ENCODE results near the gene CAMK2D.
"Not testable (repeated sequence)": the region's sequence is repeated elsewhere in the genome, so short reads cannot be mapped to it uniquely, and the experiment has no call there.

The CAMK2D gene

DNA sequence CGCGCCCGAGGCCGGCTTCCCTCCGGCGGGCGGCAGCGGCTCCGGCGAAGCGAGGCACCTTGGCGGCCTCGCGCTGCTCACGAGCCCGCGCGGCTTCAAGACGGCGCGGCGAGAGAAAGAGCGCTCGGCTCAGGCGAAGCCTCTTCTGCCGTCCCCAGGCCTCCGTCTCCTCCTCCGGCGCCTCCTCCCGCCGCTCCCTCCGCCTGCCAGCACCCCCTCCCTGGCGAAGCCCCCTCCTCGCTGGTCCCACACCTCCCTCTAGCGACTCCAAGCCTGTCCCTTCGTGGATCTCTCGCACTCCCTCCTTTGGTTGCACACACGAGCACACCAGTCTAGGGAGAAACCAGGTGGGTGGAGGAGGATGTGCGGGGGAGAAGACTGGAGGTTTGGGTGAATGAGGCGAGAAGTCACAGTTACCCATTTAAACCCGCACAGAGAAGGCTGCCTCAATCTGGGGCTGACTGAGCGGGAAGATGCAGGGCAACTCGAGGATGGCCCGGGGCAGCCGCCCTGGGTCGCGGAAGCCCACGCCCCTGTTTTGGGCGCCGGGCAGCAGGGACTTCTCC is at the start of gene CAMK2D:
Gene CAMK2D, minus strand, starts transcription at position 119 of the 566 bp plus-strand sequence. CDS start 670 bp downstream, outside the sequence.
- in situ Hi-C loops (cut with HindIII; ENCODE audit: low sequenced_read_pairs) = no loop called here

DNA sequence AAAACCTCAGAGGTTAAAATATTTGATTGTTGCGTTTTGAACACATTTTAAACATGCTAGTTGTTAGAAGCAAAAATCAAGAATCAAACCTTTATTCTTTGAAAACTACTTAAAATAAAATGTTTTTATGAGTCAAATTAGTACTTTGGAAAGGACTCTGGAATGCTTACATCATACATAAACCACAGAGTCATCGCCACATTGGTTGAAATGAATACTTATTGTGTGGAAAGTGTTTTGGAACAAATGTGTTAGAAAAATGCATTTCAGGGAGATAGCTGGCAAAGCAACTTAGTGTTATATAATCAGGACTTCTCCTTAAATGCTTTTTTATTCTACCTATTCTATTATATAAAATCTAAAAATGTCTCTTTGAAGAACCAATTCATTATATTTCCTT is 49.4 kb upstream of the CAMK2D start:
- in situ Hi-C loops (cut with HindIII; ENCODE audit: low sequenced_read_pairs) = no loop called here

DNA sequence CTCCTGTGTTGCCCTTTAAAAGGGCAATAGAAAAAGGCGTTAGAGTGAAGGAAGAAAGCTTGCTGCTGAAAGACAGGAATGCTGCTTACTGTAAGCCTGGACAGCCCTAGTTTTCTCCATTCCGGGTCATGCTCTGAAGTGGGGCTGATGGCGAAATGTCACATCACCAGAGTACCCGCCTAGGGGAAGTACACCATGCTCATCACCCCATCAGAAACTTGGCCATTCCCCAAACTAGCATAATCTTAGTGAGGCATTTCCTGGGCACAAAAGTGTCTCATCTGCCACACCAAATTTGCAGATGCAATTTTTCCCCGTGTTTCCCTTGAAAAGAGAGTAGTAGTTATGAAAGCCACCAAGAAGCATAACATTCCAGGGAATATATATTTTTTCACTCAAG is 47.8 kb upstream of the CAMK2D start:
- in situ Hi-C loops (cut with HindIII; ENCODE audit: low sequenced_read_pairs) = no loop called here

DNA sequence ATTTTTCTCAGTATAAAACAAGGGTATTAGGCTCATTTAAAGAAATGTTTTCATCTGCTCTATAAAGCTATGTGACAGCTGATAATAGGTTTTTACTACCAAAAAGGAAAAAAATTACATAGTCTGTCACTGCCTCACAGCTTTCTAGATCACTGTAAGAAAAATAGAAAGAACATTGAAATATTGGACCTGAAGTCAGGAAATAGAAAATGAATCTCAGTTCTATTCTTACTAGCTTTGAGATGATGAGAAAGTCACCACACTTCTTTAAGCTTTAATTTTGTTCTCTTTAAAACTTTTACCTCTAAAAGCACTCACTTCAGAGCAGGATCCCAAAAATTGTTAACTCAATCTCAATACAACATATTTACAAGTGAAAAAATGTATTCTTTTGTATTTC is 45.3 kb upstream of the CAMK2D start:
- in situ Hi-C loops (cut with HindIII; ENCODE audit: low sequenced_read_pairs) = no loop called here

DNA sequence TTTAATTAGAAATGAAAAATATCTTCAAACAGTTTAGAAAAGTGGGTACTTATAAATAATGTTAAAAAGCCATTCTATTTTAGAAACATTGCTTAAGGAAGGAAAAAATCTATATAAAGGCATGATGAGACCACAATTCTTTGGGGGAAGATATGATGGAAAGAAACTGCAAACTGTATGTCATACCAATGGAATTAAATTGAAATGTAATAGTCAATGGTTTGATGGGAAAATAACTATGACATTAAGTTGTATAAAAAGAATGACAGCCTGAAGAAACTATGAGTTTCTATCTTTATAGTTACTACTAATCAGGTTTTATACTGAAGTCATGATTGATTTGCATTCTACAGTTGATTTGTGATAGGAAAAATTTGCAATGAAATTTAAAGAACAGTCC is 40.3 kb upstream of the CAMK2D start:
- in situ Hi-C loops (cut with HindIII; ENCODE audit: low sequenced_read_pairs) = no loop called here

DNA sequence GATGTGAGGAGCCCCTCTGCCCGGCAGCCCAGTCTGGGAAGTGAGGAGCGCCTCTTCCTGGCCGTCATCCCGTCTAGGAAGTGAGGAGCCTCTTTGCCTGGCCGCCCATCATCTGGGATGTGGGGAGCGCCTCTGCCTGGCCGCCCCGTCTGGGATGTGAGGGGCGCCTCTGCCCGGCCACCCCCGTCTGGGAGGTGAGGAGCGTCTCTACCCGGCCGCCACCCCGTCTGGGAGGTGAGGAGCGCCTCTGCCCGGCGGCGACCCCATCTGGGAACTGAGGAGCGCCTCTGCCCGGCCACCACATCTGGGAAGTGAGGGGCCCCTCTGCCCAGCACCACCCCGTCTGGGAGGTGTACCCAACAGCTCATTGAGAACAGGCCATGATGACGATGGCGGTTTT is 34.8 kb upstream of the CAMK2D start:
- in situ Hi-C loops (cut with HindIII; ENCODE audit: low sequenced_read_pairs) = not testable (repeated sequence)

DNA sequence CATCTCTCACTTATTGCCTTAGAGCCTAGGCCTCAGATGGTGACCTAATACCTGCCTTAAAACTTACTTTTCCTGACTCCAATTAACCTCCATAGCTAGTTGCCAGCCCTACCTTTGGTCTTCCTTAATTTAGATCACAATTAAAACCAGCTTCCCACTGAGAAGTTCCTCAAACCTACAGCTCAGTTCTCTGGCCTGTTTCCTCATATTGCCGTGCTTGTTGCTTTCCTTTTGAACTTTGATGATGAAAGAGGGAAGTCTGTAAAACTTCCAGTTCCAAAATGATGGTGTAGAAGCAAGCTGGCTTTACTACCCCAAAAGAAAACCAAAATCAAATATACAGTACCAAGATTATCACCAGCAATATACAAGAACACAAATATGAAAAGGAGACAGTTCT is 28.9 kb upstream of the CAMK2D start:
- in situ Hi-C loops (cut with HindIII; ENCODE audit: low sequenced_read_pairs) = no loop called here

DNA sequence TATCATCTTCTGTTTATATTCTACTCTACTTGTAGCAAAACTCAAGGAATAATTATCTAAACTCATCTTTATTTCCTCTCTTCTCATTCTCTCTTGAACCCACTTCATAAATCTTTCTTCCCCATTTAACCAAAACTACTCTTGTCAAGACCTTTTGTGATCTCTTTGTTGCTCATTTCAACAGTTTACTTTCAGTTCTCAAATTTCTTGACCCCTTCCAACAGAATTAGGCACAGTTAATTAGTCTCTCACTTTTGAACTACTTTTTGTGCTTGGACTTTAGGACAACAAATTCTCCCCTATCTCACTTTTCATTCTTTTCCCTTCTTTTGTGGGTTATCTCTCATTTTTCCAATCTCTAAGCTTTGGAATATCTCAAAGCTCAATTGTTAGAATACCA is 27.4 kb upstream of the CAMK2D start:
- in situ Hi-C loops (cut with HindIII; ENCODE audit: low sequenced_read_pairs) = no loop called here

DNA sequence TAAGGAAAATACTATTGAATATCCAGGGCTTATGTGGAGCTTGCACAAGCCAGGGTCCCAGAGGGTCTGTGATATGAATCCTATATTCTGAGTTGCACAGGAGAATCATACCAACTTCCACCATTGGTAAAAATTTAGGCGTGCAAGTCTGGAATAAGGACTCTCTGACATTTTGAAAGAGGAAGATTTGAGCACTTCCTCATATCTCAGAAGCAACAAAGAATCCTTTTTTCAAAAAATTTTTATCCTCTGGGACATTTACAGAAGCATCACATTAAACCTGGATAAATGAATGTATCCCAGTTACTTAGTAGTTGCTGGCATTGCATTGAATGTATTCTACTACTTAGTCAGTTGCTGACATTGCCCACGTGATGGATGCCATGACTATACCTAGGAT is 24.2 kb upstream of the CAMK2D start:
- in situ Hi-C loops (cut with HindIII; ENCODE audit: low sequenced_read_pairs) = no loop called here

DNA sequence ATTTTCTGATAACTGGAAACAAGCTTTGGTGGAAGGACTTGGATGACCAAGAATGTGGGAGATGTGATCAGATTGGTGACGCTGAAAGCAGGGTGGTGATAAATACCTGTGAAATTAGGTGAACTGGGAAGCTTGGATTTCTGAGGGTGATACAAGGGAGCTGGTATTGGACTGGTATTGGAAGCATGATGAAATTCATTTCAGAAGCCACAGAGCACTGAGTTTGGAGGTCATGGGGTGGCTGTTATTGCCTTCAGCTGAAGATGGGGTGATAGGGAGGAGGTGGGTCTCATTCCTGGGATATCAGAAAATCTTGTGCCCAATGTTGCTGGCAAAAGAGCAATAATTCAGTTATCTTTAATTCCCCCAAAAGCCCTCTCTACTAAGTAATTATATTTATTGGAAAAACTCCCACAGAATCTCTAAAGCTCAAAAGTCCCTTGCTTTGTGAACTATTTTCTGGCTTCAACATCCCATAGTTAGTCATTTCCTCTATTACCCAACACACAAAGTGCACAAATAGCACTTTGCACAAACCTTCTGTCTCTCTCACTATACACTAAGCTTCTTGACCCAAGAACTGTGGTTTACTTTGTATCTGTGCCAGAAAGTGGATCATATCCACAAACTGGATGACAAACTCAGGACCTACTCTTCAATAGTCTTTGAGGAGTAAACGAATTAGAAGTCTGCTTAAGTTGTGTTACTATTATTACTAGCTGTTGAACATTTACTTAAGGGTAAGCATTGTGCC is 23.1 kb upstream of the CAMK2D start:
- in situ Hi-C loops (cut with HindIII; ENCODE audit: low sequenced_read_pairs) = no loop called here

DNA sequence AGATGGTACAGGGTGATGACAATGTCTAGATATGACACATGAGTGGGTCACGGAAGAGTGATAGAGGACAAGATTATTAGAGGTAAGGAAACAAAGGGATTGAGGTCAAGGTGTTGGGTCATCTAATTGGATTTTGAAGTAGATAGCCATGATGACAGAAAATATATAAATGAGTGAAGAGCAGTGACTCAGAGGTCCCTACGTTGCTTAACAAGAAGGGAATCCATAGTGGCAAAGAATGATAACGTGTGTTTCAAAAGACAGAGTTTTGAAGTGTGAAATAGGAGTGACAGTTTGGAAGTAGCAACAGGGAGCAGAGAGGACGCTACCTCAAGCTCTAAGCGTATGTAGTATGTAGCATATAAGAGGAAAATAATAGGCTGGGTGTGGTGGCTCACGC is 22.2 kb upstream of the CAMK2D start:
- in situ Hi-C loops (cut with HindIII; ENCODE audit: low sequenced_read_pairs) = no loop called here

DNA sequence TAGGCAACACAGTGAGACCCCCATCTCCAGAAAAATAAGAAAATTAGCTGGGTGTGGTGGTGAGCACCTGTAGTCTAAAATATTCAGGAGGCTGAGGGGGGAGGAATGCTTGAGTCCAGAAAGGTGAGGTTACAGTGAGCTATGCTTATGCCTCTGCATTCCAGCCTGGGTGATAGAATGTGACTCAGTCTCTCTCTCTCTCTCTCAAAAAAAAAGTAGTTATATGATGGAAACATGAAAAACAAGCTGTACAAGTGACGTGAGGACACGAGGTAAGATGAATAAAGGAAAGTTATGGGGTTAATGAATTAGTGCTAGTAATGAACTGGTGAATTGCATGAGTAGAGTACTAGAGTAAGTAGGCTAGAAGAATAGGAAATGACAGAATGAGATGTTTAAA is 21.8 kb upstream of the CAMK2D start:
- in situ Hi-C loops (cut with HindIII; ENCODE audit: low sequenced_read_pairs) = no loop called here

DNA sequence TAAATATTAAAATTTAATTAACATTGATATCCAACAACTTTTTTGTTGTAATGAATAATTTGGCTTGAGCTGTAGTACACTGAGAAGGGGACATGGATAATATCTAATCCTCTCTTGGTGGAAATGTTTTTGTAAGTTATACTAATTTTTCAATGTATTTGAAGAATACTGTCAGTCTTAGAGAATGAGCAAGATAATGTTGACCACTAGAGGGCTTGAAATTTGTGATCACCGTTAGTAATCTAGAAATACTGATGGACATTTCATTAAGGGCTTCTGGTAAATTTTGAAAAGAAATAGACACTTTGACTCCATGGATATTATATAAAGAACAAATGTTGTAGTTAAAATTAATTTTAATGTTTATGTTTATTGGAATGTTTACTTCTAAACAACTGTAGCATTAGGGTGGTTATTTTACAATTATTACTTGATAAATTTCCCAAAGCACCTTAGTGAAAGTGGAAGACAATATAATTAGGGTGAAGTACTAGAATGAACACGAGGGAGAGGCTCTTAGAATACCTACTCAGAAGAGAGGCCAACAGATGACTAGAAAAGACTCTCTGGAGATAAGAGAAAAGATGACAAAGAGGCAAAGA is 20.0 kb upstream of the CAMK2D start:
- in situ Hi-C loops (cut with HindIII; ENCODE audit: low sequenced_read_pairs) = no loop called here

DNA sequence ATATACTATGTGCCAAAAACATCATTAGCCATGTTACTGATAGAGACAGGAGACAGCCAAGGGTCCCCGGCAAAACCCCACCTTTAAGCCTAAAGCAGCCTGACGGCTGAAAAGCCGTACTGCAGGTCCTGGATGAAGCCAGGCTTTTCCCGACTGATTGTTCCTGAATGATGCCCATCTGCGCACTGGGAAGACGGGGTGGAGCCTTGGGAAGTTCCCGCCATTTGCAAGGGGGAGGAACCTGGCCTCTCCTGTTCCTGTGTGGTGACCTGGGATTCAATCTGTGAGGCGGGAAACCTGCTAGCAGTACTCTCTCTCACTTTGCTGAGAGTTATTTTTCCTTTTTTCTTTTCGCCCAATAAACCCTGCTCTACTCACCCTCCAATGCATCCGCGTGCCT is 15.1 kb upstream of the CAMK2D start:
- in situ Hi-C loops (cut with HindIII; ENCODE audit: low sequenced_read_pairs) = no loop called here

DNA sequence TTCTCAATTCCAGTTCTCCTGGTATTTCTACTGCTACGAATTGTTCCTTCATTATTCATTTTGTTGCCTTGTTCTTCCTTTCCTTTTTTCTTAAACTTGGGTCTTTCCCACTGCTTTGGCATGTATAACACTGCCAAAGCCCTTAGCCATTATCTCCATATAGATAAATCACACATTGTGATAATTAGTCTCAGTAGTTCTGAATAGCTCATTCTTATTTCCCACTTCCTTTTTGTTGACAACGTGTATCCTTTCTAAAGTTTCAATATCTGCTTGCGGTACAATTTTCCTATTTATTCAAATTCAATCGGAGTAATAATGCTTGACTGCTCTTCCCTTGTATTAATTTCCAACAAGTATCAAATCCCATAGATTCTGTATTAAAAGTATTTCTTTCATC is 14.5 kb upstream of the CAMK2D start:
- in situ Hi-C loops (cut with HindIII; ENCODE audit: low sequenced_read_pairs) = no loop called here

DNA sequence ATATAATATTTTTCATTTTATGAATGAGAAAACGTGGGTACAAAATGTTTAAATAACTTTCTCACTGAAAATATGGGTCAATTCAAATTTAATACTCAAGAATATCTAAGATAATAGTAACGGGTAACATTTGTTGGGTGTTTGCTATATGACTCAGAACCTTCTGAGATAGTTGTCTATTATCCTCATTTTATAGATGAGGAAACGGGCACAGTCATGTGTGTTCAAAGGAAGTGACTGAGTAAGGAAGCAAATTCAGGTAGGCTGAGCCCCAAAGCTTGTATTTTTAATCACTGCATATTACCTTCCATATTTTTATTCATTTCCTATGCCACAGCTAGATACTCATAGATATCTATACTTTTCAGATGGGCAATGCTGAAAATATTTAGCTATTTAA is 12.2 kb upstream of the CAMK2D start:
- in situ Hi-C loops (cut with HindIII; ENCODE audit: low sequenced_read_pairs) = no loop called here

DNA sequence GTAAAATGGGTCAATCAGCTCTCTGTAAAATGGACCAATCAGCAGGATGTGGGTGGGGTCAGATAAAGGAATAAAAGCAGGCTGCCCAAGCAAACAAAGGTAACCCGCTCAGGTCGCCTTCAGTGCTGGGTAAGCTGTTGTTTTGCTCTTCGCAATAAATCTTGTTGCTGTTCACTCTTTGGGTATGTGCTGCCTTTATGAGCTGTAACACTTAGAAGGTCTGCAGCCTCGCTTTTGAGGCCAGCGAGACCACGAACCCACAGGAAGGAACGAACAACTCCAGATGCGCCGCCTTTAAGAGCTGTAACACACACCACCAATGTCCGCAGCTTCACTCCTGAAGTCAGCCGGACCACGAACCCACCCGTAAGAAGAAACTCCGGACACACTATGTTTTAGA is 11.5 kb upstream of the CAMK2D start:
- in situ Hi-C loops (cut with HindIII; ENCODE audit: low sequenced_read_pairs) = no loop called here

DNA sequence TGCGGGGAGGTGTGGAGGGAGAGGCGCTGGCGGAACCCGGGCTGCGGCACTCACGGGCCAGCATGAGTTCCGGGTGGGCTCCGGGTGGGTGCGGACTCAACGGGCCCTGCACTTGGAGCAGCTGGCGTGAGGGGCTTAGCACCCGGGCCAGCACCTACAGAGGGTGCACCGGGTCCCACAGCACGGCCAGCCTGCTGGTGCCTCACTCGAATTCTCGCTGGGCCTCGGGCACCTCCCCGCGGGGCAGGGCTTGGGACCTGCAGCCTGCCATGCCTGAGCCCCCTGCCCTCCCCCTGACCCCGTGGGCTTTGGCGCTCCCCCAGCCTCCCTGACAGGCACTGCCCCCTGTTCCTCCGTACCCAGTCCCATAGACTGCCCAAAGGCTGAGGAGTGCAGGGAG is 10.8 kb upstream of the CAMK2D start:
- in situ Hi-C loops (cut with HindIII; ENCODE audit: low sequenced_read_pairs) = no loop called here

DNA sequence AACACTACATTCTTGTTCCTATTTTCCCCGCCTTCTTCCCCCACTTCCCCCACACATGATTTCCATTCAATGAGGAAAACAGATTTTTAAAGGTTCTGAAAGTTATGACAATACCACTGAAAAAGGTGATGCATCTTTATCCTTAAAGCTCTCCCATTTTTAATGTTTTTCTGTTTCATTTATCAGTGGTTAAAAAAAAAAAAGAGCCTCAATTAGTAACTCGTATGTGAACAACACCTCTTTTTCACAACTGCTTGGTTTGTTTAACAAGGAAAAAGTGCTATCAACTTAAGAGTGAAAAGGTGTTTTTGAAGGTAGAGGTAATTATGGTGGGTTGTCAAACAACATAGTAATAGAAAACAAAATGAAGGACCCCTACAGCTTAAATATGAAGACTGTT is 8.2 kb upstream of the CAMK2D start:
- in situ Hi-C loops (cut with HindIII; ENCODE audit: low sequenced_read_pairs) = no loop called here

DNA sequence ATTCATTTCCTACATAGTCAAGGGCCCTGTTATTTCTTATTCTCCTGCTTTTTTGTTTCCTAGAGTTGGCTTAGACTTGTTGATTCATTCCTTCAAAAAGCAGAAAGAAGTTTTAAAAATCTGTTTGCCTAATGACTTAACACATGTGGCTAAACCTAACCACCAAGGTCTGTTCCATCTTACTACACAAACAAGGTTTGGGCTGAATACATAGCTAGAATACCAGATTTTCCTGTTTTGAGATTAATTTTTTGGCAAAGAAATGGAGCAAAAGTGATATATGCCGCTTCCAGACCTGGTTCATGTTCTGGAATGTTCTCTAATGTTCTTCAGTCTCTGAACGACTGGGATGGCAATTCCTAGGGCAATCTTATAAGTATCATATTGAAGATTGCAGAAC is 7.4 kb upstream of the CAMK2D start:
- in situ Hi-C loops (cut with HindIII; ENCODE audit: low sequenced_read_pairs) = no loop called here

DNA sequence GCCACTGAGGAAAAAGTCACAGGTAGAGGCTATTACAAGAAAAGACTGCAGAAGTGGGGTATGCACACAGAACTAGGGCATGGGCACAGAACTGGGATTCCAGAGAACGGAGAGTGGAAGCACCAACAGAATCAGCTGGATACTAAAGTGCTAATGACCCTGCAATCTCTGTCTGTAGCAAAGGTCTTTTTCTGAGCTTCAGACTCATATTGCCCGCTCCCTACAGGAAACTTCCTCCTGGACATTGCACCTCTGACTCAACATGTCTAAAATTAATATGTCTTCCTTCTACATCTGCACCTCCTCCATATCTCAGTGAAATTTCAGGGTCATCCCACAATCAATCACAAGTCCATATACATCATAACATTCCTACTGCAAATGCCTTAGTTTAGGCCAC is 5.3 kb upstream of the CAMK2D start:
- in situ Hi-C loops (cut with HindIII; ENCODE audit: low sequenced_read_pairs) = no loop called here

DNA sequence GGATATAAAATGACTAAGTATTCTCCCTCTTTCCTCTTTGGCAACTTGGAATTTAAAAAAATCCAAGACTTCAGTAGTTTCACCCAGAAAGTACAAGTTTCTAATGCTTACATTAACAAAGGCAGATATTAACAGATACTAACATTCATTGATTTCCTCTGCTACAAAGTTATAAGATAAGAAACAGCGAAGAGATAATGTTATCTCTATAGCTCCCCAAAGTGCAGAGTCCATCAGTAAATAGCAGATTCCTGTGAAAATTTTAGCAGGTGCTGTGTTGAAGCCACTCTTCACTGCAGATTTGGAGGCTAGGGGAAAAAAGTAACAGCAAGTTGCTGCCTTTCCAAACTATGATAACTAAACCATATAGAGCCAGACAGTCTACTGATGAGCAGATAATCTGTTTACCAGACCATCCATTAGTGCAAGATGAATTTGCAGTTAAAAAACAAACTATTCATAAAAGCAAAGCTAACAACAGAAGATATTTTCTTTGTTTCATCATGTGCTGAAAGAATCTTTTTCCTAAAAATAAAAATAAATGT is 3.3 kb upstream of the CAMK2D start:
- in situ Hi-C loops (cut with HindIII; ENCODE audit: low sequenced_read_pairs) = no loop called here

Measured in DLD1 (cell line).